Parathyroid adenoma (tissue), 2 donors: Measurements from ENCODE around the gene SIX2.

Experiments used
- H2AFZ ChIP-seq: fragments of 300-600 bp; sonication (generic); one replicate; pipeline ENCODE4 v1.7.0; 2017; ENCODE audit warnings: antibody characterized with exemption, mild to moderate bottlenecking
- H3K27ac ChIP-seq: fragments of 300-600 bp; sonication (generic); one replicate; pipeline ENCODE4 v1.7.0; 2017
- H3K27me3 ChIP-seq: fragments of 300-600 bp; sonication (generic); one replicate; pipeline ENCODE4 v1.7.0; 2017; ENCODE audit warnings: low read length; ENCODE audit not compliant: control insufficient read depth, insufficient read depth
- H3K36me3 ChIP-seq: fragments of 300-600 bp; sonication (generic); one replicate; pipeline ENCODE4 v1.7.0; 2017; ENCODE audit warnings: low read length; ENCODE audit not compliant: control insufficient read depth, insufficient read depth
- H3K4me1 ChIP-seq: fragments of 300-600 bp; sonication (generic); one replicate; pipeline ENCODE4 v1.7.0; 2017; ENCODE audit warnings: control low read depth
- H3K4me2 ChIP-seq: fragments of 300-600 bp; sonication (generic); one replicate; pipeline ENCODE4 v1.7.0; 2017; ENCODE audit warnings: low read length
- H3K4me3 ChIP-seq: fragments of 300-600 bp; sonication (generic); one replicate; pipeline ENCODE4 v1.7.0; 2017; ENCODE audit warnings: low read depth, low read length
- H3K79me2 ChIP-seq: fragments of 300-600 bp; sonication (generic); one replicate; pipeline ENCODE4 v1.7.0; 2017; ENCODE audit warnings: control low read depth
- H3K9ac ChIP-seq: fragments of 300-600 bp; sonication (generic); one replicate; pipeline ENCODE4 v1.7.0; 2017; ENCODE audit warnings: mild to moderate bottlenecking
- H3K9me3 ChIP-seq: fragments of 300-600 bp; sonication (generic); one replicate; pipeline ENCODE4 v1.7.0; 2017; ENCODE audit warnings: low read length; ENCODE audit not compliant: control insufficient read depth
- CTCF ChIP-seq: fragments of 300-600 bp; sonication (generic); IDR thresholded peaks from one replicate; pipeline ENCODE4 v1.7.0; 2017; ENCODE audit warnings: antibody characterized with exemption, mild to moderate bottlenecking
- donor health status: primary hyperparathyroidism.

SIX2 gene

GRCh38 chr2:45004562-45005191 lies 4.6 kb downstream of the SIX2 start:
- no peak overlapping the region for H3K9ac ChIP-seq
- no peak for TF ChIP-seq CTCF
- no peaks in the 10 kb centered on the region for H3K36me3 ChIP-seq
- H3K79me2 ChIP-seq = no peaks in the 10 kb centered on the region
- no peak overlapping the region for H3K4me3 ChIP-seq
- H2AFZ ChIP-seq = peak overlapping the region; percentile 62
- no peaks in the 10 kb centered on the region for H3K4me1 ChIP-seq
- H3K27me3 ChIP-seq = peaks cover 5% of the 10 kb centered on the region
- H3K9me3 ChIP-seq = no peaks in the 10 kb centered on the region
- H3K4me2 ChIP-seq = no peak overlapping the region
- H3K27ac ChIP-seq = no peak overlapping the region

- peaks cover 5% of the 10 kb centered on the region for H3K27me3 ChIP-seq
- H3K27ac ChIP-seq = no peak overlapping the region
Observed at GRCh38 chr2:45003579-45004551, 5.4 kb downstream of the SIX2 start.

GRCh38 chr2:45002686-45003085 lies 6.6 kb downstream of the SIX2 start:
- no peak overlapping the region for H2AFZ ChIP-seq
- no peak for TF ChIP-seq CTCF
- no peak overlapping the region for H3K4me2 ChIP-seq
- no peaks in the 10 kb centered on the region for H3K36me3 ChIP-seq
- no peak overlapping the region for H3K4me3 ChIP-seq
- peaks cover 5% of the 10 kb centered on the region for H3K27me3 ChIP-seq
- H3K79me2 ChIP-seq = no peaks in the 10 kb centered on the region
- H3K4me1 ChIP-seq = no peaks in the 10 kb centered on the region
- H3K27ac ChIP-seq = no peak overlapping the region
- no peaks in the 10 kb centered on the region for H3K9me3 ChIP-seq
- H3K9ac ChIP-seq = no peak overlapping the region

More at GRCh38 chr2:45003579-45004551, 5.4 kb downstream of the SIX2 start:
- Histone ChIP-seq H3K4me3 (no peak overlapping the region), H3K4me1 (no peaks in the 10 kb centered on the region), H3K79me2 (no peaks in the 10 kb centered on the region), H3K4me2 (no peak overlapping the region), H3K9ac (no peak overlapping the region), H3K9me3 (no peaks in the 10 kb centered on the region), H2AFZ (peak overlapping the region; percentile 62), H3K36me3 (no peaks in the 10 kb centered on the region)
- no peak for TF ChIP-seq CTCF

- no peak for TF ChIP-seq CTCF
- H3K9me3 ChIP-seq = no peaks in the 10 kb centered on the region
- H3K79me2 ChIP-seq = no peaks in the 10 kb centered on the region
- H3K27ac ChIP-seq = no peak overlapping the region
- no peak overlapping the region for H3K4me2 ChIP-seq
- H3K36me3 ChIP-seq = no peaks in the 10 kb centered on the region
- no peak overlapping the region for H3K9ac ChIP-seq
- no peak overlapping the region for H2AFZ ChIP-seq
- no peaks in the 10 kb centered on the region for H3K4me1 ChIP-seq
- peaks cover 5% of the 10 kb centered on the region for H3K27me3 ChIP-seq
- H3K4me3 ChIP-seq = no peak overlapping the region
Observed at GRCh38 chr2:45001869-45002385, 7.3 kb downstream of the SIX2 start.
